Hepatic stellate cell (primary cell): Measurements from ENCODE around the gene MPL.
"Not testable (repeated sequence)": the region's sequence is repeated elsewhere in the genome, so short reads cannot be mapped to it uniquely, and the experiment has no call there.

Experiments
- DNase-seq: peaks from one replicate; pipeline ENCODE4 v3.0.0; 2011; ENCODE audit warnings: low spot score

MPL gene

DNA sequence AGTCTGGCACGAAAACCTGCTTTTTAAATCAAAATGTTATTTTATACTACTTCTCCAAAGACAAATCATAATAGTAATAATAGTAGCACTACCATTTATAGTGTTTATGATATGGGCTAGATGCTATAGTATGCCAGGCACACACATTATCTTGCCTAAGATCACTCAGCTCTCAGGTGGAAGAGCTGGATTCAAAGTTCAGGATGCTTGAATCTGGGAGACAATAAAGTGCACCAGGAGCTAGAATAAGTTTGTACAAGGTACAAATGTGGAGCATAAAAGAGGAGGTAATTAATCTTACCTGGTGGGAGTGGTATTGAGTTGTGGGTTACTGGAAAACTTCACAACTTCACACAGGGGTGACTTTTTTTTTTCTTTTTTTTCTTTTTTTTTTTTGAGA, 40.2 kb downstream of the MPL start:
- no peak for DNase-seq

DNA sequence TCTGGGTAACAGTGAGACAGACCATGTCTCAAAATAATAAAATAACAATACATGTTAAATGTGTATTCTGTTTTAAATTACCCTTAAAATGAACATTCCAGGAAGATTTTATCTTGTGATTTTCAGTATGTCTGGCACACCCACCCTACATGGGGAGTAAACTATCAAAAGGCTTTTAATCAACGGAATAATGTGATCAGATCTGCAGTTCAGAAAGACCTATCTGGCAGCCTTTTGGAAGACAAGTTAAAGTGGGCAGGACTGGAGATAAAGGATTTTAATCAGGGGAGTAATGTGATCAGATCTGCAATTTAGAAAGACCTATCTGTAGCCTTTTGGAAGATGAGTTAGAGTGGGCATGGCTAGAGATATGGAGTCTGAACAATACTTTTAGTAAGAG, 41.9 kb downstream of the MPL start:
- no peak for DNase-seq

- no peak for DNase-seq
Observed at GRCh38 chr1:43381612-43382011, 44.0 kb downstream of the MPL start.

DNA sequence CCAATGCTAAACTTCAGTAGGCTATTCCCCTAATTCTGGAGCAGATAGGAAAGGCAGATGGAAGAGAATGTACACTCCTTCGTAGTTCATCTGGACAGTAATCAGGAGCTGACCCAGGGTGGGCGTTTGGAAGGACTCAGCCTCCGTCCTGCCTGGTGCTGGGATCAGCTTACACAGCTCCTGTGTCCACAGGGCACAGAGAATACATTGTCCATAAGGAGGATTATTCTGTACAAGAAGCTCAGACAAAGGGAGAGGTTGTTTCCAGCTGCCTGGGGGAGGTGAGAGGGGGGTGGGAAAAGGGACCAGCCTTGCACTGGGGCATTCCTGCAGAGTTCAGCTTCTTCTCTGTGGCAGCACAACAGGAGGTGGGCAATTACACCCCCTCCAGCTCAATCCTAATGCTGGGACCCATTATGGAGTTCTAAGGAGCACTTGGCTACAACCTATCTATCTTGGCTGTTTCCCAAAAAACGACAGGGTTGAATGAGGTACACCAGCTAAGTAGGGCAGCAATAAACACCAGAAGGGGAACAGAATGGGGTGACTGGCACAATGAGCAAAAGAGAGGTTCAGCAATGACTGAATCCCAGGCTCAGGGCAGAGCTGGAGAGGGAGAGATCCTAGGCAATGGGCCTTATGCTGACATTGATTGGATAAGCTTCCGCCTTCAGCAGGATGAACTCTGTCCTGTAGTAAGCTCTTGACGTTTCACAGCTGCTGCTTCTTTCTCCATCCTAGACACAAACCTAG, 44.6 kb downstream of the MPL start:
- DNase-seq, result no peak

- DNase-seq, result no peak
Observed at GRCh38 chr1:43383449-43383848, 45.8 kb downstream of the MPL start.

DNA sequence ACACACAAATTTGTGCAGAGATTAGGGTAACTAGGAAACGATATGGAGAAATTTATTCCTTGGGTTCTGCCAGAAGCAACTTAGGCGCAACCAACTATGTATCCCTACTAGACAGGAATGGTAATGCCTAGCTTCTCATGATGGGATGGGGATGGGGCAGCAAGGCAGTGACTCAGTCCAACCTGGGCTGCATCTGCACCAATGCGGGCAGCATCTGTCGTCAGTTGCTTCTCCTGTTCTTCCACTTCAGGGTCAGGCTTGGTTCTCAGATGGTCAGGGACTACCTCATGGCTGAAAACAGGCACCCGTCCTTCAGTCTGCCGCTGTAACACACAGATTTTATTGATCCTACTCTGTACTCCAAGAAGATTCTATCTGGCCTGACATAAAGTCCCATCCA, 49.1 kb downstream of the MPL start:
- DNase-seq, result no peak

DNA sequence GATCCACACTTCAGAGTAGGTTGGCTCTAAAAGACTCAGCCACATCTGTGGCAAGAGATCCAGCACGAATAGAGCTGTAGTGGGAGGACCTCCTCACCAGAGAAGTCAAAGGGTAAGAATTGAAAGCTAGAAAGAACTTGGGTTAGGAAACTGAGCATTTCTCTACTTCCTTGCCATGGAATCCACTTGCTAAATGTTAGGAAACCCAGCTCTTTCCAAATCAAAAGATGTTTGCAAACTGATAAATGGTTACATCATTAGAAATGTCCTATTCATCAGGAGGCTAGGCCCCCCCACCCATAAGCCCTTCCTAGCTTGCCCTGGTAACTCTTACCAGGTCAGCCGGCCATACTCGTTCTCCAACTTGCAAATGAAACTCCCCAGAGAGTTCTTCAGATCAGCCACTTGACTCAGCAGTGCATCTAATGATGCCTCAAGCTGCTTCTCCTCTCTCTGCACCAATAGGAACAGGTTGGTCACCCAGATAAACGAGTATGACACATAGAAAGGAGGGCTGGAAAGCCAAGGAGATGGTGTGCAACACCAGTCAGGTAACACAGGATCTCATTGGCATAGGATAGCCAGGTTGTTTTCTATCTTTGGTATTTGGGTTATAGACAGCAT, 50.5 kb downstream of the MPL start:
- DNase-seq, result no peak

DNA sequence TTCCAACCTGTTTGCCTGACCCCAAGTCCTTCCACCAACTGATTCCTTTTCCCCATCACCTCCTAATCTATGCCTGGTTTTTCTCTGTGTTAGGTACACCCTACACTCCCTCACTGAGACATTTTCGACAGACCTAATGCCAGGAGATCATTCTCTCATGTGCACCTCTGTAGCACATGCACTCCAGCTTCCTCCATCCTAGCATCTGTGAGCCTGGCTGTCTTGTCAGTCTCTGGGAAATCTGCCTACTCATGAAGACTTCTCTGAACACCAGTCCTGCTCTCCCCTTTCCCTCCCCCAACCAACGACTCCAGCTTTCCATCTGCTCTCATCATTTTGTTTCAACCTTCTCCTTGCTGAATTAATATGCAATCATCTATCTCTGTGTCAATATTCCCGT, 51.0 kb downstream of the MPL start:
- no peak for DNase-seq

- peak; percentile 97 for DNase-seq
Observed at GRCh38 chr1:43389326-43390313, 52.0 kb downstream of the MPL start, which contains the start of the genes MED8 and SZT2. TSS of gene MED8 (minus strand) at chr1:43389800. CDS start at chr1:43389764, 36 bp downstream. TSS of gene SZT2 (plus strand) at chr1:43389899. CDS start at chr1:43389969, 70 bp downstream.

DNA sequence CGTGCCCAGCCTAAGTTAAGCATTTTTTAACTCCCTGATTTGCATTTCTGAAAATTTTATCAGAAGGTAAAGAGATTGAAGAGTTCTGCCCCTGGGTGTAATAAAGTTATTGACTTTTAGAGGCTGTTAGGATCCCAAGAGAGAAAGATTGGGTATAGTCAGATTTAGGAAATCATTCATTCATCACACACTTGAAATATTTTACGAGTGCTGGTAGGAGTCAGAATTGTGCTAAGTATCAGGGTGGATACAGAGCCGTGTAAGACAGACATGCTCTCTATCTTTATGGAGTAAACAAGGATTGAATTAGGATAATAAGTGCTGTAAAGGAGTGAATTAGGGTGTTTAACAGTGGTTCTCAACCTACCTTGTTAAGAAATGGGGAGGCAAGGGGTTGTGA, 55.1 kb downstream of the MPL start:
- no peak for DNase-seq

- no peak for DNase-seq
Observed at GRCh38 chr1:43395523-43395922, 57.9 kb downstream of the MPL start.

DNA sequence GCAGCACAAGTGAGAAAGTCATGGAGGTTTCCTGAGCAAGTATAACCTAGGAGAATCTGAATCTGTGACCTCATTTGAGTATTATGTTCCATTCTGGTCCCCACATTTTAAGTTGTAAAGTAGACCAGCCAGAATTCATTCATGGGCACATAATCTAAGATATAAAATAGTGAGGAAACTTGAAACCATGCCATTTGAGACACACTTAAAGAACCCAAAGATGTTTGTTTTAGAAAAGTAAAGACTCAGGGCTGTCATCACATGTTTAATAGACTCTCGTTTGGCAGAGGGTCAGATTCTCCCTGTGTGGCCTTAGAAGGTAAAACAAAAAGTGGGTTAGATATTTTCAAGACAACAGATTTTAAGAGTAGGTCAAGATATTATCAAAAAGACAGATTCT, 58.4 kb downstream of the MPL start:
- no peak for DNase-seq

- no peak for DNase-seq
Observed at GRCh38 chr1:43398227-43398626, 60.6 kb downstream of the MPL start.

DNA sequence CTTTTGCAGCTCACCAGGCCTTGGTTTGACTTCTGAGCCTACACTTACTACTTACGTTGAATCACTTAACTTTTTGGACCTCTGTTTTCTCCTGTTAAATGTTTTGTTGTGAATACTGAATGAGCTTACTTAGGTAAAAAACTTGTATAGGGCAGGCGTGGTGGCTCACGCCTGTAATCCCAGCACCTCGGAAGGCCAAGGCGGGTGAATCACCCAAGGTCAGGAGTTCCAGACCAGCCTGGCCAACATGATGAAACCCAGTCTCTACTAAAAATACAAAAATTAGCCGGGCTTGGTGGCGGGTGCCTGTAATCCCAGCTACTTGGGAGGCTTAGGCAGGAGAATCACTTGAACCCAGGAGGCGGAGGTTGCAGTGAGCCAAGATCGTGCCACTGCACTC, 62.8 kb downstream of the MPL start:
- not testable (repeated sequence) for DNase-seq

- DNase-seq, result no peak
Observed at GRCh38 chr1:43402089-43402865, 64.7 kb downstream of the MPL start.
